SK-N-SH (cell line): ENCODE measurements around the gene TRPM2.

Experiments used
- EP300 ChIP-seq, 2 experiments: IDR thresholded peaks; 2 replicates each; pipeline versions ENCODE4 v1.4.0 to v1.6.1; 2012; ENCODE audit warnings: borderline replicate concordance in 1 of 2, low read depth in 1 of 2, low read length in 1 of 2
- NFIC ChIP-seq: IDR thresholded peaks from 2 replicates; pipeline ENCODE4 v1.4.0; 2012; ENCODE audit warnings: borderline replicate concordance
- TF ChIP-seq, protein P1 (sequence below): fragments of 200-600 bp; sonication (generic); IDR thresholded peaks from 2 replicates; pipeline ENCODE4 v1.6.1; 2017; ENCODE audit warnings: antibody characterized with exemption, mild to moderate bottlenecking, moderate library complexity

DNA sequence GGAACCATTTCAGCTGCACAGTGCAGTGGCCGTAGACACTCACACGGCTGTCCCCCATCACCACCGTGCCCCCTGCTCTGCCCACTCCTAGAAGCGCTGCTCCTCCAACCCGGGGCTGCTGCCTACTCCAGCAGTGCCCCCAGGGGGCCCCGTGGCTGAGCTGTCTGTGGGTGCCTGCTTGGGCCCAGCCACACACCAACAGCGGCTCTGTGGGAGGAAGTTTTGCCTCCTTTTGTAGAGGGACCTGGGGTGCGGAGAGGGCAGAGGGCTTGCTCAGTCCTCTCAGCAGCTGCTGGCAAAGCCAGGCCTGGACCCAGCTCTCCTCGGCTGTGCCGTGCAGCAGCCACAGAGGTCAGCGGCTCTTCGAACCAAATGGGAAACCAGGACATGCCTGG lies 90.5 kb downstream of the TRPM2 start:
- TF ChIP-seq EP300 (IDR thresholded peaks at IDR 0.05; ENCODE audit: borderline replicate concordance in 1 of 2, low read depth in 1 of 2, low read length in 1 of 2) (no peak), NFIC (no peak)
- TF ChIP-seq, protein P1, sequence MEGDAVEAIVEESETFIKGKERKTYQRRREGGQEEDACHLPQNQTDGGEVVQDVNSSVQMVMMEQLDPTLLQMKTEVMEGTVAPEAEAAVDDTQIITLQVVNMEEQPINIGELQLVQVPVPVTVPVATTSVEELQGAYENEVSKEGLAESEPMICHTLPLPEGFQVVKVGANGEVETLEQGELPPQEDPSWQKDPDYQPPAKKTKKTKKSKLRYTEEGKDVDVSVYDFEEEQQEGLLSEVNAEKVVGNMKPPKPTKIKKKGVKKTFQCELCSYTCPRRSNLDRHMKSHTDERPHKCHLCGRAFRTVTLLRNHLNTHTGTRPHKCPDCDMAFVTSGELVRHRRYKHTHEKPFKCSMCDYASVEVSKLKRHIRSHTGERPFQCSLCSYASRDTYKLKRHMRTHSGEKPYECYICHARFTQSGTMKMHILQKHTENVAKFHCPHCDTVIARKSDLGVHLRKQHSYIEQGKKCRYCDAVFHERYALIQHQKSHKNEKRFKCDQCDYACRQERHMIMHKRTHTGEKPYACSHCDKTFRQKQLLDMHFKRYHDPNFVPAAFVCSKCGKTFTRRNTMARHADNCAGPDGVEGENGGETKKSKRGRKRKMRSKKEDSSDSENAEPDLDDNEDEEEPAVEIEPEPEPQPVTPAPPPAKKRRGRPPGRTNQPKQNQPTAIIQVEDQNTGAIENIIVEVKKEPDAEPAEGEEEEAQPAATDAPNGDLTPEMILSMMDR, result no peak
